HG03025 (cell line): ENCODE measurements around the gene E2F3.
A peak's percentile ranks its signal among the peaks of the same experiment; 100 is the strongest.

Source experiments
- ATAC-seq: cut with Tn5 transposase; IDR thresholded peaks from one replicate; pipeline ENCODE4 v1.9.1; 2021; ENCODE audit warnings: mild to moderate bottlenecking, moderate library complexity; ENCODE audit not compliant: unreplicated experiment, low FRiP score

The E2F3 gene

DNA sequence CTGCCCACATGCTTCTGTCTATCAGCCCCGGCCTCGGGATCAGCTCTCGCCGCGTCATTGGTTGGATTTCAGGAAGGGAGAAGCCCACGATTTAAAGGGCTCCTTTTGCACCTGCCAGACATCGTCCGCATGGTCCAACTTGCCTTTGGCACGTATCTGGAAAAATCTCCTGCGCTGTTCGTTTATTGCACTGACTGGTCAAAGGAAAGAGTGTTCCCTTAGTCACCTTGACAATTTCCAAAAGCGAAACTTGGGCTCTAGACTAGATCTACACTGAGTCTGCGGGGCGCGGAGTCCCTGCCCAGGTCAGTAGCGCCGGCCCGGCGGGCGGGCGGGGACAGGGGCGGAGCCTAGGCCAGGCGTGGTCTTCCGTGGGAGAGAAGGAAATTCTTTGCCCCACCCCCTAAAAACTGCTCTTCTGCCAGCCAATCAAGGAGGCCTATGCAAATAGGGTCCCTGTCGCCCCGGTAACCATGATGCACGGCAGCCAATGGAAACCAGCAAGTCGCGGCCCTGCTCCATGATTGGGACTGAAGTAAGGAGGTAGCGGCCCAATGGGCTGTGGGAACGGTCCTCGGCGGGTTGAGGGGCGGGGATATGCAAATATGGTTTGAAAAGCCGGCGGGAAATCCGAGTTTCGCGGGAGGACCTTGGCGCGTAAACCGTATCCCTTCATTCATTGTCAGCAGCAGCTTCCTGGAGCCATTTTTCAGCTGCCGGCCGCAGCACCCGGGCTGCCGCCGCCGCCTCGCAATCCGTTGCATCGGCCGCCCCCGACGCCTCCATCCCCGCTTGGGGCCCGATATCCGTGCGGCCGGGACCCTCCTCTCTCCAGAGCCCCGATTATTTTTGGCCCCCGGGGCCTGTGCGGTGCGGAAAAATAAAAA is at the start of gene E2F3:
TSS of gene E2F3 (plus strand) at position 675 of the 887 bp plus-strand sequence. CDS start 354 bp downstream, outside the sequence.
- ATAC-seq = peak; percentile 89

DNA sequence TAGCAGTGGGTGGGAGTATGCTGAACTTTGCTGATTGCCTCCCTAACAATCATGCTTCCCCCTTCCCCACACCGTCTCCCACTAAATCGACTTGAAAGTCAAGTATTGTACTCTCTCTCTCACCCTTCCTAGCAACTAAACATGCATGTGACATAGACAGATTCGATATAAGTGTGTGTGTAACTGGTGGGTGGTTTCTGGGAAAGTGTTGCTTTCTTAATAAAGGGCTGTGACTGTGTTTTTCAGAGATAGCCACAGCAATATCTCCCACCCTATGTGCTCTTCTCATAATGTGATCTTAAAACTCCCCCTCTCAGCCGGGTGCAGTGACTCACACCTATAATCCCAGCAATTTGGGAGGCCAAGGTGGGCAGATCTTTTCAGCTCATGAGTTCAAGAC is 49.3 kb upstream of the E2F3 start:
- ATAC-seq = no peak

DNA sequence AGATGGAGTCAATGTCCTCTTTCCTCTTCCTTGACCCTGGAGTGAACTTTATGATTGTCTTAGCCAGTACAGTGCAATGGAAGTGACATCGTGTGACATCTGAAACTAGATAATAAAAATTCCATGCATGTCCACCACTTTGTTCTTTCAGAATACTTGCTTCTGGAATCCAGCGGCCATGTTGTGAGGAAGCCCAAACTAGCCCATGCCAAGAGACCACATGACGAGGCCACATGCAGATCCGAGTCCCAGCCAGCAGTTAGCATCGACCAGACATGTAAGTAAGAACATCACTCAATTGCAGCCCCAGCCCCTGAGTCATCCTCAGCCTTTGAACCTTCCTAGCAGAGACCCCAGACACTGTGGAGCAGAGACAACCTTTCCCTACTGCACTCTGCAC is 48.5 kb upstream of the E2F3 start:
- no peak for ATAC-seq

DNA sequence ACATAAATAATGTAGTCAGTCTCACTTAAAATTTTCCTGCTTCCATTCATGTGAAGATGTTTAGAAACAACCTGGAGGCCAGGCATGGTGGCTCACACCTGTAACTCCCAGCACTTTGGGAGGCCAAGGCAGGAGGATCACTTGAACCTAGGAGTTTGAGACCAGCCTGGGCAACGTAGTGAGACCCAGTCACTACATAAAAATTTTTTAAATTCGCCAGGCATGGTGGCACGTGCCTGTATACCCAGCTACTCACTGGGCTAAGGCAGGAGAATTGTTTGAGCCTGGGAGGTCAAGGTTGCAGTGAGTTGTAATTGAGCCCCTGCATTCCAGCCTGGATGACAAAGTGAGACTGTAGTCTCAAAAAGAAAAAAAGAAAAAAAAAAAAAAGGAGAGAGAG is 47.3 kb upstream of the E2F3 start:
- no peak for ATAC-seq

DNA sequence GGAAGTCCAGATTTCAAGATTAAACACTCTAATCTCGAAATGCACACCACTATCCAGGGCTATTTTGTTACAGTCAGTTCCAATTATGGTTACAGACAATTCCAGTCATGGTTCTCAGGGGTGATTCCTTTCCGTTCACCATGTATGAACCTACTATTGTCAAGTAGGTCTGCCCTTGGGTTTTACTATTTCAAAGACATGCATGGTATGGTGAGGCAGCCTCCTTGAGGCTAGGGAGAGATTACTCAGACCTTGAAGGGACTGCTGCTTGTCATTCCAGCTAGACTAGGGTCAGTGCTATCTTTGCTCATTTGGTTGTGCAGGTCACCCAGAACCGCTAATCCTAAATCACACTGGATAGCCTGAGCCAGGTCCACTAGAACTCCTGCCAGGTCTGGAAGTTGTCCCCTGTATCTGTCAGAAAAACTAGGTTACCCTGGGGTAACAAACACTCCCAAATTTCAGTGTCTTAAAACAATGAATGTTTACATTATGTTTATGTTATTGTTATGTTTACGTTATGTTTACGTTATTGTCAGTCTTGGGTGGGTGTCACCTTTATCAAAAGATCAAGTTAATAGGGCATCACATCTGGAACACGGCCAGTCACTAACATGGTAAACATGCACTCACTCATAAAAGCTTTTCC is 41.1 kb upstream of the E2F3 start:
- ATAC-seq = no peak

DNA sequence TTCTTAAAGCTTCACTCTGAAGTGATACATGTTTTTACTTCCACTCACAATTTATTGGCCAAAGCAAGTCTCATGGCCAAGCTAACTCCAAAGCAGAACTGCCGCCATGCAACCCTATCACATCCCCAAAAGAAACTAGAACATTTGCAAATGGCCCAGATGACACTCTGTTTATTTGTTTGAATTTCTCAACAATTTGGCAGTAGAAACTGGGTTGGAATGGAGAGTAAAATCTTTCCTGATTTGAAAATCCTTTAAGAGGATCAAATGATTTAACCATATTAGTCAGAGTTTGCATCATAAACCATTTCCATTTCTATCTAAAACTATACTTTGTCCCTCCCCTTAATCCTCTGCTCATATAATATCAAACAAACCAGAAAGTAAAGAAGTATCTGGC is 39.1 kb upstream of the E2F3 start:
- ATAC-seq = no peak

DNA sequence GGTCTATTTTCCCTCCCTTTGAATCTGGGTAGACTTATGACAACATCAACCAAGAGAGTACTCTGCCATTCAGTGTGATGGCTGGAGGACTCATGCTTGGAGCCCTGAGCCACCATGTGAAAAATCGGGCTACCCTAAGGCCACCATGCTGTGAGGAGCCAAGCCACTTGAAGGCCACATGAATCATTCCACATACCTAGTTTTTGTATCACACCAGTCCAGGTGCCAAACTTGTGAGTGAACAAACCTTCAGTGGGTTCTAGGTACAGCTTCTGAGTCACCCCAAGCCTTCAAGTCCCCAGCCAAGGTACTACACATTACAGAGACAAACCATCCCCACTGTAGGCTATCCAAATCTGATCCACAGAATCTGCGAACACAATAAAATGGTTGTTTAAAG is 37.4 kb upstream of the E2F3 start:
- no peak for ATAC-seq

DNA sequence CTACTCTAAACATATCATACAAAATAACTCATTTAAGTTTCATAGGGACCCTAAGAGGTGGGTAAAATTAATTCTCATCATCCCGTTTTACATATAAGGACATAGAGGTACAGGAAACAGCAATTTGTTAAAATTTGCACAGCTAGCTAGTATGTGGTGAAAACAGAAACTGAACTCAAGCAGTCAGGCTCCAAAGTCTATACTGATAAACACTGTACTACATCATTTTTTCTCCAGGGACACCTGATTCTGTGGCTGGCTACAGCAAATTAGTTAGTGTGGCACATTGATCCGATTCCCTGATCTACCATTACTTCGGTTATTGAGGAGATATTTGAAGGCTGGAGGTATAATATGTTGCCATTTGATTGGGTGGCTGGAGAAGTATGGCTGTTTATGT is 36.2 kb upstream of the E2F3 start:
- ATAC-seq = peak; percentile 59

DNA sequence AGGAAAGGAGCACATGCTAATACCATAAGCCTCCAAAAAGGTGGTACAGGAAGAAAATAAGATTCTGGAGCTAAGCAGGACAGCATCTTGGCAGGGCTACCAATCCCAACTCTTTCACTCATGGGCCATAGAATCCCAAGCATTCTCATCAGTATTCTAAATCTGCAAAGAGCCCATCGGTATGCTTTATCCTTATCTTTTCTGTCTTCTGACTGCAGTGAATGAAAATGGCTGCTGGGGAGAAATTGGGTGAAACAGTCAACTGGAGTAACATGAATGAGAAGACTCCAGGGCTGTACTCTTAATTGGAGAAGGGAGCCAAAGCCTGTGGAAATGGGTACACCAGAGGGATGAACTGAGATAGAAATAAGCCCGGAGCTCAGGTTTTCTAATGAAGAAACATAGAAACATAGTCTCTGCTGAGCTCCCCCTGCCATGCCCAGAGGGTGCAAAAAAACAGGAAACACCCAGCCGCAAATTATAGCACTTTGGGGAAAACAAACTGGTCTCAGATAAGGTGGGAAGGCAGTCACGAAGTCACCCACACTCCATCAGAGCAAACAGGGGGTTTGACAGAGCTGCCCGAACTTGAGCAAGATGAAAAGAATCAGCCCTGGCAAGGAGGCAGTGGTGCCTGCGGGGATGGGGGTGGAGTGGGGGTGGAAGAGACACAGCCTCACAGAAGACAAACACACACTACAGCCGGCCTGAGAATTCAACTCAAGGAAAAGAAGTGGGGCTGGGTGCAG is 35.4 kb upstream of the E2F3 start:
- no peak for ATAC-seq

DNA sequence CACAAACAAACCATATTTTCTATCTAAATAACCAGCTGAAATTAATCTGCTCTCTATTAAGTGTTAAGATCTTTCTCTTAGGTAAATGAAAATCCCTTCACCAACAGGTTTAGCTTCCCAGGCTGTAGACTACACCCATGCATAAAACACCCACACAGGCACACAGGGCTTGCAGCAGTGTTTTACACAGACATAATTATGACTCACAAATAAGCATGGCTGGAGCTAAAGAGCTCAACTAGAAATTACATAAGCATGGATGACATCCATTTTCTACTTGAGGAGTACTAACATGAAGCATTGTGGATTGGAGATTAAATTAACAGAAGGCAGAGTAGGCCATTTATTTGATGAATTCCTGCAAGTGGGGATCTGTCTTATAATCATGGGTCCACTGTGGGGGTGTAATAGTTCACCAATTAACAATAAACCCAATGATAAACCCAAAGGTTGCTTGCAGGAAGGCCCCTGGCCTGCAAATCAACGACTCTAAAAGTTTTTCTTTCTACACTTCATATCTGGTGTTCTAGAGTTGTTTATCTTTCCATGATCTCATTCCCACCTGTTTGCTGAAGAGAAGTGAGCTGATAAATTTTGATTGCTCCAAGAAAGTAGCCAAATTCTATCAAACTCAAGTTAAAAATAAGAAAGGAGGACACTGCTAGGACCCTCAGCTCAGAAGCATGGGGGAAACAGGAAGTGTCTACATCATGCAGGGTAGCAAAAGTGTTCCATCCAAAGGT is 33.8 kb upstream of the E2F3 start:
- ATAC-seq = no peak

DNA sequence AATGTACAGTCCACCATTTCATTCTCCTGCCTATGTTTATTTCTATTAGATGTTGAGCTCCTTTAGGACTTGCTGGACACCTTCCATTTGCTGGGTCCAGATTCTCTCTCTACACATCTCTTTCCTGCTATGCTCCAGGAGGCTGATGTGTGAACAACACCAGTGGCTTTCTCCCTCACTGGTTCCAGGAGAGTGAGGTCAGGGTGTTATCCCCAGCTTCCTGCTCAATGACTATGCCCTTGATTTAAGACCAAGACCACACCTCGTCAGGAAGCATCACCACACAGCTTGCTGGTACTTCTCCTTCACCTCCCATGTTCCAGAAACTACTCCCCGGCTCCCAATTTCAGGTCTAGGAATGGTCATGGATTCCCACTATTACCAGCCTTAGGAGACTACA is 31.3 kb upstream of the E2F3 start:
- no peak for ATAC-seq

DNA sequence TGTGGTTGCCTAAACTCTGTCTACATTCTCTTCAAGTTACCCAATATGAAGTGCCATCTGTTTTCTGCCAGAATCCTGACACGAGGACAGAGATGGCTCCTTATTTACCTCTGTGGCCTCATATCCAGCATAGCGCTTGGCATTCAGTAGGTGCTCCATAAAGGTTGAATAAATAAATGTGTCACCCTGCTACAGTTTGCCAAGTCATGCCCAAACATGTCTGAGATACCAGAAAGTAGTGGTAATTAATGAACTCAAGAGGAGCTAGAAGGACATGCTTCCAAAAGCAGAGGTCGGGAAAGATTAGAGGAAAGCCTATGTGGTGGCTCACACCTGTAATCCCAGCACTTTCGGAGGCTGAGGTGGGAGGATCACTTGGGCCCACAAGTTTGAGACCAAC is 30.9 kb upstream of the E2F3 start:
- ATAC-seq = no peak

DNA sequence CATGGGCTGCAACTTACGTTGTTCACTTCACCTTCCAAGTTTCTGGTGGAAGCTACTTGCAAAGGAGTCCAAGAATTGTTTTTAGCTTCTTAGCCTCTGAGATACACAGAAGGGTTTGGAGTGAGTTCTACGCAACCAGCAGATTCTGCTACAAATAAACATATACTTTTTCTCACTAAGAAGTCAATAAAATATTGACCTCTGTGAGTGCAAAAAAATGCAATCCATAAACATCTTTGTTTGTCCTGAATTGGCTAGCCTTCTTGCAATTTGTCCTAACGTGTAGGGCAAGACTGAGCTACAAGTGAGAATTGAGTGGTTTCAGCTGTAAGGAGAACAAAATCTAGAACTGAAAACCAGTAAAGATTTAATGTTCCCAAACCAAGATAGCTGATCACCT is 26.2 kb upstream of the E2F3 start:
- ATAC-seq = no peak

DNA sequence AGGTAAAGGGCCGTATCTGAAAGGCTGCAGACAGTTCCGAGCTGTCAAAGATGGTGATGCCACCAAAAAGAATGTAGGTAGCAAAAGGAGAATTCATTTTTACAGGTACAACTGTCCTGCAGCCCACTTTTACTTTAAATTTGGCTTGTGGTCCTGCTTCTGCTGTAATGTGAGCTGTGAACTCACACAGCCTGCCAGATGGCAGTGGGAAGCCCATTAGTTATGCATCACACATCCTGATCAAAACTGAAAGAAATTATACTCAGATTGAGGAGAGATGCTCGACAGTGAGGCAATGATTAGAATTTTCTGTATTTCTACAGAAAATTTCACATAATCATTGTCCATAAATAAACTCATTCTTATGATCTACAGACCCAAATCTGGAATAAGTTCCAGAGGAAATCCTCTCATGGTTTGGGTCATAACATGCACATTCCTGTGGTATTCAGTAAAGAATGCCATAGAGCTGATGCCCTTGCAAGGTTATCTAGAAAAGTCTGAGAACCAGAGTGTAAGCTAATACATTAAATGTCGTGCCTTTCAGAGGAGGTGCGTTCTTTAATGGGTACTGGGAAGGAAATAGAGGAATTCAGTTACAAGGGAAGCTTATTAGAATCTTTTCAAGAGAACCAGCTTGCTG is 23.9 kb upstream of the E2F3 start:
- ATAC-seq = no peak

DNA sequence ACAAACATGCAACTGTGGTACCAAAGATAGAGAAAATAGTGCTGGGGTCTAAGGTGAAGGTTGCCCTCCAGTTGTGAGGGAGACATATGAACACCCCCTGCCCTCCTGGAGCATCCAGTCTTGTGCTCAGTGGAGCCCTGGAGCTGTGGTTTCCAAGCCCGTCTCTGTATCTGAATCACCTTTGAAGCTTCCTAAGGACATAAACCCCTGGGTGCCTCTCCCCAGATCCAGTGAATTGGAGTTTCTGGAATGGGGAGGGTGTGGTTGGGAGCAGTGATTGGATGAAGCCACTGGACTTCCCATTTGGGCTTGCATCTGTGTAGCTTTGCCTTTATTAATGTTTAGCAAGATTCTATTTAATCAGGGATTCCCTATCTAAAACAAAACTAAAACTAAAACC is 22.4 kb upstream of the E2F3 start:
- no peak for ATAC-seq

DNA sequence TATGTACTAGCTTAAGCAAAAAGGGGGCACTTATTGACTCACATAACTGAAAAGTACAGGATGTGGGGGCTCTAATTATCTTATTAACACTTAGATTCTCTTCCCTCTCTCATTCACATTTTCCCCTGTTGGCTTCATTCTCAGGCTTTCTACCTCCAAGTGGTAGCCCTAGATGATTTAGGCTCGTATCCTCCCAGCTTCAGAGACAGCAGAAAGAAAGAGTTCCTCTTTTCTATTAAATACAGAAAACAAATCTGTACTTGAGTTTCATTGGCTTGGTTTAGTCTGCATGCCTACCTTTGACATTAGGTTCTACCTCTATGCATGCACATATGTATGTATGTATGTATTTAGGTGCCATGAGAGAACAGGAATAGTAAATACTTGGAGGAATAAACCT is 15.5 kb upstream of the E2F3 start:
- ATAC-seq = no peak

DNA sequence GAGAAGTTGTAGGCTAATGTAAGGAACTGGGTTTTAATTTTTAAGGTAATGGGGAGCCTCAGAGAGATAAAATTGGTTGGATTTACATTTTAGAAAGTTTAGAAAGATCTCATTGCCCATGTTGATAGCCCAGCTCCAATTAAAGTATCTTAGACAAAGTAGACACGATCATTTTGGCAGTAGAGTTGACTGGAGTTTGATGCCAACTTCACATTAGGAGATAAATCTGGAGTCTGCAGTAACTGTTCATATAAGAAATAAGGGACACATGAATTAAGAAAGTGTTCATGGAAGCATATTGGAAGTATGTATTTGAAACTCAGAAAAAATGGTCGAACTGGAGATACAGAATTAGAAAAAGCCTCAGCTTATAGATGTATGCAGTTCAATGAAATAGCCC is 12.6 kb upstream of the E2F3 start:
- no peak for ATAC-seq

DNA sequence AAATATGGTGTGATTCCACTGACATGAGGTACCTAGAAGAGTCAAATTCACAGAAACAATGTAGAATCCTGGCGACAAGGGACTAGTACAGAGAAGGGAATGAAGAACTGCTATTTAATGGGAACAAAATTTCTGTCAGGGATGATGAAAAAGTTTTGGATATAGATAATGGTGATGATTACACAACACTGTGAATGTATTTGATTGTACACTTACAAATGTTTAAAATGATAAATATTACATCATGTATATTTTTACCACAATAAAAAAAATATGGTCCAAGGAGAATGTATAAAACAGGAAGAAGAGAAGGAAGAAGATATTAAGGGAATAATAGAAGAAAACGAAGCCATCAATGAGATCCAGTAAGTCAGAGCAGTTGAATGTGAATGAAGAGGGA is 8.4 kb upstream of the E2F3 start:
- no peak for ATAC-seq

DNA sequence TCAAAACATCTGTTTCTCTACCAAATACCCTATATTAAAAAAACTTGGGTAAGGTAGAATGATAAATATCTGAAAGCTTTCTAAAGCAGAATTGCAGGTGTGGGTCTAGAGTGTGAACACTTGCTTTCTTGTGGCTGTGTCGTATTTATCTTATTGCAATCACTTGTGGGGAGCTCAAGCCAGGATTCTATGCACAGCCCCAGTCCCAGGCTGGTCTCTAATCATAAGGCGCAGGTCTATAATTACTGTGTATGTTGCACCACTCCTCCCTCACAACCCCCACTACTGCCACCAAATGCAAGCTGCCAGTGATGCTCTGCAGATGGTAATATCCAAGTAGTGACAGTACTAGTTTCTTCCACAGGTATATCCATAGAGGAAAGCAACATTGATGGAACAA is 2.2 kb upstream of the E2F3 start:
- no peak for ATAC-seq

DNA sequence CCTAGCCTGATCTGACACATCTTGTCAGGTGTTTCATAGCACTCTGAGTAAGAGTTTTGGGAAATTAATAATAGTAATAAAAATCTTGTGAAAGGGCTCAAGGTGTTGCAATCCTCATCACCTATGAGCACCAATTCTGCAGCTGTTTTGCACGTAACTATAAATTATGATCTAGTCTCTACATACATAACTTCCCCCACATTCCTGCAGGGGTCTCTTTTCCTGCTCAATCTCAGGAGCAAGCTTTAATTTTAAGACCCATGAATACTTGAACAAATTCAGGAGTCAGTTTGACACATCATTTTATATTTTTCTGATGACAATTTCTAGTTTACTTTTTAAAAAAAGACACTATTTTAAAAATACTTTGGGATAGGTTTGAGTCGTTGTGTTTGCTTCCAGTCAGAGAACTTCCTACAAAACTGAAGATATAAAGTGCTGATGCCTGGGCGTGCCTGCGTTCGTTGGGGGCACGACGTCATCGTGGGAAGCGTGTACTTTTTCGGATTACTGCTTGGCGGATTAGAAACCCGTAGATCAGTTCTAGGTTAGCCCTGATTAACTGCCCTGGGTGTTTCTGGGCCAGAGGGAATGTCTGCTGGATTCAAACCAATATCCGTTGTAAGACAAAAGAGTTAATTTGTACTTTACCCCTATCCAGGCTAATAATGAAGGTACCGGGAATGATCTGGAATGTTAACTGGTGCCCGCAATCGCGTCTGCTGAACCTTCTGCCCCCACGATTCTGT is 1.0 kb upstream of the E2F3 start:
- no peak for ATAC-seq
